Activated naive CD4-positive, alpha-beta T cell treated with anti-CD3 and anti-CD28 coated beads, Interleukin-2, amount 10 ng/mL, durations not matched to agents 7 days and 5 days (primary cell): ENCODE data around the gene MCF2L2.
"Not testable (repeated sequence)": the region's sequence is repeated elsewhere in the genome, so short reads cannot be mapped to it uniquely, and the experiment has no call there.

Source experiments
- CTCF ChIA-PET: fragments of 350-600 bp; sonication (Branson Sonifier 250); formaldehyde crosslinking; loops from one replicate; lab custom pipeline; 2021; ENCODE audit warnings: antibody characterized with exemption; lab: Charles Lee
- DNase-seq: peaks from one replicate; pipeline ENCODE4 v3.0.0-alpha.2; 2020
- H3K27ac Mint-ChIP-seq: one replicate; pipeline ENCODE4 v1.8.0; 2021; ENCODE audit warnings: mild to moderate bottlenecking, moderate library complexity, mixed read lengths
- H3K27me3 Mint-ChIP-seq: one replicate; pipeline ENCODE4 v1.8.0; 2021; ENCODE audit warnings: mild to moderate bottlenecking, mixed read lengths
- H3K36me3 Mint-ChIP-seq: one replicate; pipeline ENCODE4 v1.8.0; 2021; ENCODE audit warnings: mixed read lengths
- H3K4me1 Mint-ChIP-seq: one replicate; pipeline ENCODE4 v1.8.0; 2021; ENCODE audit warnings: mixed read lengths
- H3K4me3 Mint-ChIP-seq: one replicate; pipeline ENCODE4 v1.8.0; 2021; ENCODE audit warnings: mild to moderate bottlenecking, moderate library complexity, mixed read lengths
- H3K9me3 Mint-ChIP-seq: one replicate; pipeline ENCODE4 v1.8.0; 2021; ENCODE audit warnings: mixed read lengths

MCF2L2 gene

GRCh38 chr3:183428447-183429211, at the start of gene MCF2L2:
Gene MCF2L2 (minus strand): TSS chr3:183428619. CDS start chr3:183427977, 642 bp downstream.
- Mint-ChIP-seq H3K4me1 (peaks cover 32% of the 10 kb centered on the region), H3K27me3 (peaks cover 46% of the 10 kb centered on the region), H3K27ac (peak within 1 kb of the TSS; percentile 2), H3K4me3 (peak within 1 kb of the TSS; percentile 75), H3K9me3 (no peaks in the 10 kb centered on the region), H3K36me3 (no peaks in the 10 kb centered on the region)
- peak; percentile 87 for DNase-seq
- CTCF ChIA-PET = interaction anchor here (1.0 to 1.6 kb wide), 3 partner anchors 11 to 19 kb away, joined by 3 to 5 read pairs (median 4); no protein-coding TSS in a partner anchor

- Mint-ChIP-seq H3K4me3 (no peak overlapping the region), H3K27me3 (peaks cover 15% of the 10 kb centered on the region), H3K4me1 (peaks cover 6% of the 10 kb centered on the region), H3K9me3 (no peaks in the 10 kb centered on the region), H3K36me3 (no peaks in the 10 kb centered on the region), H3K27ac (no peak overlapping the region)
- DNase-seq = no peak
- CTCF ChIA-PET = interaction anchor here (1.8 to 2.4 kb wide), 3 partner anchors 7 to 99 kb away, joined by 4 to 16 read pairs (median 6); no protein-coding TSS in a partner anchor
Observed at GRCh38 chr3:183477801-183478456, 49.5 kb upstream of the MCF2L2 start.

- not testable (repeated sequence) for H3K27ac Mint-ChIP-seq, H3K4me1 Mint-ChIP-seq, H3K9me3 Mint-ChIP-seq, DNase-seq, H3K36me3 Mint-ChIP-seq, H3K4me3 Mint-ChIP-seq
- peaks cover 18% of the 10 kb centered on the region for H3K27me3 Mint-ChIP-seq
- CTCF ChIA-PET = interaction anchor here (0.6 to 1.8 kb wide), 2 partner anchors 65 to 85 kb away, joined by 3 to 5 read pairs; no protein-coding TSS in a partner anchor
Observed at GRCh38 chr3:183475764-183476162, 47.3 kb upstream of the MCF2L2 start.

- H3K27me3 Mint-ChIP-seq = peaks cover 21% of the 10 kb centered on the region
- peaks cover 3% of the 10 kb centered on the region for H3K4me1 Mint-ChIP-seq
- CTCF ChIA-PET = interaction anchor here (0.6 kb wide), 1 partner anchor 64 kb away, joined by 3 read pairs; no protein-coding TSS in a partner anchor
- H3K9me3 Mint-ChIP-seq = no peaks in the 10 kb centered on the region
- H3K36me3 Mint-ChIP-seq = no peaks in the 10 kb centered on the region
- no peak for DNase-seq
- H3K4me3 Mint-ChIP-seq = no peak overlapping the region
- no peak overlapping the region for H3K27ac Mint-ChIP-seq
Observed at GRCh38 chr3:183475016-183475763, 46.8 kb upstream of the MCF2L2 start.

GRCh38 chr3:183473969-183474368, 45.5 kb upstream of the MCF2L2 start:
- Mint-ChIP-seq H3K27me3 (peaks cover 18% of the 10 kb centered on the region), H3K9me3 (no peaks in the 10 kb centered on the region), H3K4me1 (peaks cover 10% of the 10 kb centered on the region), H3K4me3 (no peak overlapping the region), H3K36me3 (no peaks in the 10 kb centered on the region), H3K27ac (no peak overlapping the region)
- CTCF ChIA-PET = interaction anchor here (1.2 kb wide), 1 partner anchor 87 kb away, joined by 3 read pairs; no protein-coding TSS in a partner anchor
- DNase-seq = no peak

- H3K36me3 Mint-ChIP-seq = no peaks in the 10 kb centered on the region
- peaks cover 11% of the 10 kb centered on the region for H3K27me3 Mint-ChIP-seq
- peaks cover 17% of the 10 kb centered on the region for H3K4me1 Mint-ChIP-seq
- H3K9me3 Mint-ChIP-seq = no peaks in the 10 kb centered on the region
- DNase-seq = no peak
- no peak overlapping the region for H3K4me3 Mint-ChIP-seq
- CTCF ChIA-PET = interaction anchor here (4.5 kb wide), 1 partner anchor 89 kb away, joined by 18 read pairs; no protein-coding TSS in a partner anchor
- H3K27ac Mint-ChIP-seq = no peak overlapping the region
Observed at GRCh38 chr3:183472155-183472554, 43.7 kb upstream of the MCF2L2 start.

GRCh38 chr3:183468424-183468823, 40.0 kb upstream of the MCF2L2 start:
- H3K4me3 Mint-ChIP-seq = no peak overlapping the region
- H3K36me3 Mint-ChIP-seq = no peaks in the 10 kb centered on the region
- CTCF ChIA-PET = interaction anchor here (1.0 to 4.5 kb wide), 9 partner anchors 11 to 416 kb away, joined by 3 to 29 read pairs (median 6); partner anchors contain the start of genes KLHL24 and PARL
- H3K4me1 Mint-ChIP-seq = peaks cover 17% of the 10 kb centered on the region
- no peak overlapping the region for H3K27ac Mint-ChIP-seq
- no peak for DNase-seq
- no peaks in the 10 kb centered on the region for H3K9me3 Mint-ChIP-seq
- H3K27me3 Mint-ChIP-seq = peaks cover 10% of the 10 kb centered on the region

GRCh38 chr3:183466575-183466974, 38.2 kb upstream of the MCF2L2 start:
- CTCF ChIA-PET = no interaction called here
- Mint-ChIP-seq H3K4me1 (peaks cover 17% of the 10 kb centered on the region), H3K36me3 (no peaks in the 10 kb centered on the region), H3K9me3 (no peaks in the 10 kb centered on the region), H3K27ac (no peak overlapping the region), H3K4me3 (no peak overlapping the region), H3K27me3 (peaks cover 6% of the 10 kb centered on the region)
- no peak for DNase-seq

GRCh38 chr3:183465710-183466109, 37.3 kb upstream of the MCF2L2 start:
- peaks cover 17% of the 10 kb centered on the region for H3K4me1 Mint-ChIP-seq
- not testable (repeated sequence) for H3K36me3 Mint-ChIP-seq, DNase-seq, H3K9me3 Mint-ChIP-seq, H3K27ac Mint-ChIP-seq, H3K4me3 Mint-ChIP-seq, H3K27me3 Mint-ChIP-seq
- CTCF ChIA-PET = interaction anchor here (0.9 to 1.4 kb wide), 3 partner anchors 281 to 551 kb away, joined by 3 to 5 read pairs (median 4); no protein-coding TSS in a partner anchor

GRCh38 chr3:183464480-183464879, 36.1 kb upstream of the MCF2L2 start:
- H3K4me1 Mint-ChIP-seq = peaks cover 11% of the 10 kb centered on the region
- no peaks in the 10 kb centered on the region for H3K9me3 Mint-ChIP-seq
- H3K36me3 Mint-ChIP-seq = no peaks in the 10 kb centered on the region
- CTCF ChIA-PET = interaction anchor here (1.4 kb wide), 1 partner anchor 302 kb away, joined by 5 read pairs; no protein-coding TSS in a partner anchor
- no peak for DNase-seq
- peaks cover 4% of the 10 kb centered on the region for H3K27me3 Mint-ChIP-seq
- H3K4me3 Mint-ChIP-seq = no peak overlapping the region
- no peak overlapping the region for H3K27ac Mint-ChIP-seq

GRCh38 chr3:183460081-183461055, 31.9 kb upstream of the MCF2L2 start:
- CTCF ChIA-PET = no interaction called here
- Mint-ChIP-seq H3K4me3 (no peak overlapping the region), H3K27me3 (no peaks in the 10 kb centered on the region), H3K27ac (no peak overlapping the region), H3K36me3 (no peaks in the 10 kb centered on the region), H3K9me3 (no peaks in the 10 kb centered on the region), H3K4me1 (no peaks in the 10 kb centered on the region)
- DNase-seq = no peak

- no peaks in the 10 kb centered on the region for H3K9me3 Mint-ChIP-seq
- no peaks in the 10 kb centered on the region for H3K4me1 Mint-ChIP-seq
- CTCF ChIA-PET = no interaction called here
- H3K27me3 Mint-ChIP-seq = no peaks in the 10 kb centered on the region
- H3K4me3 Mint-ChIP-seq = no peak overlapping the region
- DNase-seq = no peak
- H3K27ac Mint-ChIP-seq = no peak overlapping the region
- peaks cover 4% of the 10 kb centered on the region for H3K36me3 Mint-ChIP-seq
Observed at GRCh38 chr3:183455089-183455488, 26.7 kb upstream of the MCF2L2 start.

- peaks cover 6% of the 10 kb centered on the region for H3K4me1 Mint-ChIP-seq
- no peak for DNase-seq
- CTCF ChIA-PET = no interaction called here
- no peak overlapping the region for H3K4me3 Mint-ChIP-seq
- peaks cover 4% of the 10 kb centered on the region for H3K36me3 Mint-ChIP-seq
- no peaks in the 10 kb centered on the region for H3K9me3 Mint-ChIP-seq
- H3K27me3 Mint-ChIP-seq = no peaks in the 10 kb centered on the region
- no peak overlapping the region for H3K27ac Mint-ChIP-seq
Observed at GRCh38 chr3:183454064-183454463, 25.6 kb upstream of the MCF2L2 start.
